ENCODE results near the gene TGM1.

TGM1 gene

GRCh38 chr14:24258548-24259265, 4.3 kb downstream of the TGM1 start:
- no peaks in the 10 kb centered on the region for H3K4me1 Mint-ChIP-seq
- H3K27ac Mint-ChIP-seq = no peak overlapping the region
- peaks cover 13% of the 10 kb centered on the region for H3K36me3 Mint-ChIP-seq
- ATAC-seq (ENCODE audit: low read depth) = no peak
- H3K4me3 Mint-ChIP-seq = no peak overlapping the region
- no peaks in the 10 kb centered on the region for H3K27me3 Mint-ChIP-seq
- no peak for DNase-seq (ENCODE audit: low spot score in 2 of 2)
- H3K9me3 Mint-ChIP-seq = no peaks in the 10 kb centered on the region

GRCh38 chr14:24258119-24258518, 4.9 kb downstream of the TGM1 start:
- no peak for DNase-seq (ENCODE audit: low spot score in 2 of 2)
- no peaks in the 10 kb centered on the region for H3K4me1 Mint-ChIP-seq
- H3K36me3 Mint-ChIP-seq = peaks cover 13% of the 10 kb centered on the region
- ATAC-seq (ENCODE audit: low read depth) = no peak
- no peaks in the 10 kb centered on the region for H3K9me3 Mint-ChIP-seq
- no peak overlapping the region for H3K4me3 Mint-ChIP-seq
- H3K27ac Mint-ChIP-seq = no peak overlapping the region
- H3K27me3 Mint-ChIP-seq = no peaks in the 10 kb centered on the region

DNA sequence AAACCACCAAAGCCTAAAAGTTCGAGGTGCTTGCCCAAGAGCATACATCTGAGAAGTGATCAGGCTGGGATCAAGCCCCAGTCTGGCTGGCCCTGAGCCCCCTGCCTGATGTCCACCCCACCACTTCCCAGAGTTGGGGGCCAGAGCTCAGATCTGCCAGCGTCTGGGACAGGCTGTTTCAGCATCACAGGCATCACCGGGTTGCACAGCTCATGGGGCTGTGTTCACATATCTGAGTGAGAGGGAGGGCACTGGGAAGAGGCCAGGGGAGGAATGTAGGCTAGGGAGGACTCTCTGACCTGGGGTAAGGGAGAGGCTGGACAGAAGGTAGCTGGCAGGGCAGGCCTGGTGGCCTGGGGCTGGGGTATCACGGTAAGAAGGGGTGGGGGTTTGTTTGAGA, 6.0 kb downstream of the TGM1 start:
- no peaks in the 10 kb centered on the region for H3K27me3 Mint-ChIP-seq
- no peak overlapping the region for H3K4me3 Mint-ChIP-seq
- no peak for DNase-seq (ENCODE audit: low spot score in 2 of 2)
- no peak for ATAC-seq (ENCODE audit: low read depth)
- H3K27ac Mint-ChIP-seq = no peak overlapping the region
- no peaks in the 10 kb centered on the region for H3K4me1 Mint-ChIP-seq
- no peaks in the 10 kb centered on the region for H3K9me3 Mint-ChIP-seq
- H3K36me3 Mint-ChIP-seq = peaks cover 13% of the 10 kb centered on the region

GRCh38 chr14:24255931-24256711, 6.9 kb downstream of the TGM1 start:
- Mint-ChIP-seq H3K4me1 (no peaks in the 10 kb centered on the region), H3K27ac (no peak overlapping the region), H3K9me3 (no peaks in the 10 kb centered on the region), H3K4me3 (no peak overlapping the region), H3K27me3 (no peaks in the 10 kb centered on the region), H3K36me3 (peaks cover 13% of the 10 kb centered on the region)
- ATAC-seq (ENCODE audit: low read depth) = no peak
- no peak for DNase-seq (ENCODE audit: low spot score in 2 of 2)

DNA sequence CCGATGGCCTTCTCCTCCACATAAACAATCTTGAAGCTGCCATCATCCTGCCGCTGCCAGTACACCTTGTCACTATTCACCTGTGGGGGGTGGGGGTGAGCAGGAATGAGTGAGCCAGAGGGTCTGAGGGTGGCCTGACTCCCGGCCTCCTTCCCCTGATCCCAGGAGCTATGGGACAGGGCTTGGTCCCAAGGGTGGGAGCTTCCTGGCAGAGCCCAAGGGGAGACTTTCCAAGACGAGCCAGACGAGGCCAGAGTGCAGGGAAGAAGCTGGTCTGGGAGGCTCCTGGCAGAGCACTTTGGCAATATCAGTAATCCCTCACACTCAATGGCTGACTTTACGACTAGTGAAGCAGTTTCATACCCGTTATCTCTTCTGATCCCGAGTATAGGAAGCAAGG, 7.5 kb downstream of the TGM1 start:
- Mint-ChIP-seq H3K27ac (no peak overlapping the region), H3K4me3 (no peak overlapping the region), H3K36me3 (peaks cover 14% of the 10 kb centered on the region), H3K27me3 (no peaks in the 10 kb centered on the region), H3K4me1 (no peaks in the 10 kb centered on the region), H3K9me3 (no peaks in the 10 kb centered on the region)
- no peak for DNase-seq (ENCODE audit: low spot score in 2 of 2)
- no peak for ATAC-seq (ENCODE audit: low read depth)

- DNase-seq (ENCODE audit: low spot score in 2 of 2) = no peak
- no peak for ATAC-seq (ENCODE audit: low read depth)
- H3K36me3 Mint-ChIP-seq = peaks cover 17% of the 10 kb centered on the region
- no peaks in the 10 kb centered on the region for H3K27me3 Mint-ChIP-seq
- no peaks in the 10 kb centered on the region for H3K4me1 Mint-ChIP-seq
- no peak overlapping the region for H3K4me3 Mint-ChIP-seq
- H3K27ac Mint-ChIP-seq = no peak overlapping the region
- H3K9me3 Mint-ChIP-seq = no peaks in the 10 kb centered on the region
Measured at GRCh38 chr14:24254630-24255392, 8.2 kb downstream of the TGM1 start.

- Mint-ChIP-seq H3K27ac (no peak overlapping the region), H3K9me3 (no peaks in the 10 kb centered on the region), H3K36me3 (peaks cover 17% of the 10 kb centered on the region), H3K4me3 (no peak overlapping the region), H3K4me1 (no peaks in the 10 kb centered on the region), H3K27me3 (no peaks in the 10 kb centered on the region)
- ATAC-seq (ENCODE audit: low read depth) (no peak), DNase-seq (ENCODE audit: low spot score in 2 of 2) (no peak)
Measured at GRCh38 chr14:24253936-24254335, 9.0 kb downstream of the TGM1 start.

- Mint-ChIP-seq H3K27me3 (no peaks in the 10 kb centered on the region), H3K4me3 (no peak overlapping the region), H3K4me1 (peaks cover 6% of the 10 kb centered on the region), H3K27ac (no peak overlapping the region), H3K9me3 (no peaks in the 10 kb centered on the region), H3K36me3 (peaks cover 17% of the 10 kb centered on the region)
- no peak for ATAC-seq (ENCODE audit: low read depth)
- no peak for DNase-seq (ENCODE audit: low spot score in 2 of 2)
Measured at GRCh38 chr14:24252289-24253124, 10.5 kb downstream of the TGM1 start.

- DNase-seq (ENCODE audit: low spot score in 2 of 2) = no peak
- H3K27ac Mint-ChIP-seq = no peak overlapping the region
Measured at GRCh38 chr14:24251880-24252288, 11.1 kb downstream of the TGM1 start.

DNA sequence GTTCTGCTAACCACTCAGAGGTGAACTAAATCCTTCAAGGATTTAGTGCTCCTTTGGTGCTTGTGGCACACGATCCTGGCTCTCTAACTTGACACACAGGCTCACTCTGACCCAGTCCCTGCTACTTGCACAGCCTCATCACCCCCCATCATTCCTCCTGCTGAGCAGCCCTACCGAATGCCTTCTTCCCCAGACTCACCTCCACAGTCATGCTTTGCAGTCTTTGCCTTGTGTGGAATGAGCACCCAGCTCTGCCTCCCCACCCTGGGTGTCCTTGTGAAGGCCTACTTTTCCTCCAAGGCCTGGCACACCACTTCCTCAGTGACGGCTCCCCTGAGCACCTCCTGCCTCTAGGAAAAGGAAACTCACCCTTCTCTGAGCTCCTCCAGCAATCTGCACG, 12.6 kb downstream of the TGM1 start:
- no peaks in the 10 kb centered on the region for H3K9me3 Mint-ChIP-seq
- peak overlapping the region; percentile 76 for H3K27ac Mint-ChIP-seq
- no peak overlapping the region for H3K4me3 Mint-ChIP-seq
- DNase-seq (ENCODE audit: low spot score in 2 of 2) = no peak
- H3K36me3 Mint-ChIP-seq = peaks cover 13% of the 10 kb centered on the region
- ATAC-seq (ENCODE audit: low read depth) = no peak
- H3K27me3 Mint-ChIP-seq = no peaks in the 10 kb centered on the region
- H3K4me1 Mint-ChIP-seq = peaks cover 12% of the 10 kb centered on the region

More at GRCh38 chr14:24251880-24252288, 11.1 kb downstream of the TGM1 start:
- Mint-ChIP-seq H3K27me3 (no peaks in the 10 kb centered on the region), H3K36me3 (peaks cover 14% of the 10 kb centered on the region), H3K9me3 (no peaks in the 10 kb centered on the region), H3K4me1 (peaks cover 9% of the 10 kb centered on the region), H3K4me3 (no peak overlapping the region)
- ATAC-seq (ENCODE audit: low read depth) = no peak

- ATAC-seq (ENCODE audit: low read depth) = no peak
- peaks cover 12% of the 10 kb centered on the region for H3K4me1 Mint-ChIP-seq
- no peak overlapping the region for H3K4me3 Mint-ChIP-seq
- no peak overlapping the region for H3K27ac Mint-ChIP-seq
- peaks cover 11% of the 10 kb centered on the region for H3K36me3 Mint-ChIP-seq
- DNase-seq (ENCODE audit: low spot score in 2 of 2) = no peak
- H3K9me3 Mint-ChIP-seq = no peaks in the 10 kb centered on the region
- H3K27me3 Mint-ChIP-seq = no peaks in the 10 kb centered on the region
Measured at GRCh38 chr14:24249230-24250021, 13.6 kb downstream of the TGM1 start.

DNA sequence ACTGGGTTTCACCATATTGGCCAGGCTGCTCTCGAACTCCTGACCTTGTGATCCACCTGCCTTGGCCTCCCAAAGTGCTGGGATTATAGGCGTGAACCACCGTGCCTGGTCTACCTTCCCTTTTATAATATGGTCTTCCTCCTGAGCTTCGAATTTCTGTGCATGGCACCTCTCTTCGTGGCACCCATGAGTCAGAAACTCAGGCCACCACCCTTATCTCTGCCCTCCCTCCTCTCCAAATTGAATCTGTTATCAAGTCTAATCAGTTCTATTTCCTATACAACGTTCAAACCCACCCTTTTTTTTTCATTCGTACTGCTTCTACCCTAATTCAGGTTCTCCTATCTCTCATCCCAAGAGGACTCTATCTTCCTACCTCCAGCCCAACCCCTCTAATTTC, 15.6 kb downstream of the TGM1 start:
- Mint-ChIP-seq H3K4me3 (peak overlapping the region; percentile 43), H3K4me1 (peaks cover 18% of the 10 kb centered on the region), H3K27ac (peak overlapping the region; percentile 87), H3K27me3 (no peaks in the 10 kb centered on the region), H3K36me3 (peaks cover 4% of the 10 kb centered on the region), H3K9me3 (no peaks in the 10 kb centered on the region)
- ATAC-seq (ENCODE audit: low read depth) = no peak
- DNase-seq (ENCODE audit: low spot score in 2 of 2) = no peak

DNA sequence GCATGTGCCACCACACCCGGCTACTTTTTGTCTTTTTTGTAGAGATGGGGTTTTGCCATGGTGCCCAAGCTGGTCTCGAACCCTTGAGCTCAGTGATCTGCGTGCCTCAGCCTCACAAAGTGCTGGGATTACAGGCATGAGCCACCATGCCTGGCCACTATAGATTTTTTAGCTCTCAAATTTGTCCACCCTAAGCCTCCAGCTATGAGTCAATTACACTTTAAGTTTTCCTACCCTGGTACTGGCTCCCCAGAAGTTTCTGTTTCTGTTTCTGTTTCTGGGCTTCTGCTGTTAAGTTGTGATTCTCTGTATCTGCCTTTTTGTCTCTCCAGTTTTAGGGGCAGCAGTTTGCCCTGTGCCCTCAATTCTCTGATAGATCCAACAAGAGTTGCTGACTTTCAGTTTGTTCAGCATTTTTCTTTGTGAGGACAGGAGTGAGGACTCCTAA, 16.2 kb downstream of the TGM1 start:
- ATAC-seq (ENCODE audit: low read depth) = no peak
- H3K9me3 Mint-ChIP-seq = no peaks in the 10 kb centered on the region
- peaks cover 18% of the 10 kb centered on the region for H3K4me1 Mint-ChIP-seq
- H3K27ac Mint-ChIP-seq = peak overlapping the region; percentile 87
- H3K27me3 Mint-ChIP-seq = no peaks in the 10 kb centered on the region
- H3K4me3 Mint-ChIP-seq = peak overlapping the region; percentile 51
- H3K36me3 Mint-ChIP-seq = peaks cover 4% of the 10 kb centered on the region
- peak in 1 of 2 donors; percentile 31 for DNase-seq (ENCODE audit: low spot score in 2 of 2)

Measured in memory B cell (primary cell).